ENCODE data around the gene MTA2. TPM values are rescaled to one million over a fixed set of nuclear protein-coding genes. Genes with fewer than 3 reads are reported as not detected.
A peak's percentile ranks its signal among the peaks of the same experiment; 100 is the strongest.
"Not testable (repeated sequence)": the region's sequence is repeated elsewhere in the genome, so short reads cannot be mapped to it uniquely, and the experiment has no call there.

The MTA2 gene
- total RNA-seq, 1 donor from 2014 or later = 79.2 TPM

- Histone ChIP-seq H3K4me3 (peak overlapping the region; percentile 66 to 78), H3K27me3 (no peaks in the 10 kb centered on the region), H3K9me3 (no peaks in the 10 kb centered on the region), H3K4me1 (peaks cover 10 to 15% of the 10 kb centered on the region in 2 donors), H3K27ac (peak overlapping the region; percentile 89), H3K36me3 (peaks cover 28 to 56% of the 10 kb centered on the region in 2 donors)
- TF ChIP-seq, protein P1, sequence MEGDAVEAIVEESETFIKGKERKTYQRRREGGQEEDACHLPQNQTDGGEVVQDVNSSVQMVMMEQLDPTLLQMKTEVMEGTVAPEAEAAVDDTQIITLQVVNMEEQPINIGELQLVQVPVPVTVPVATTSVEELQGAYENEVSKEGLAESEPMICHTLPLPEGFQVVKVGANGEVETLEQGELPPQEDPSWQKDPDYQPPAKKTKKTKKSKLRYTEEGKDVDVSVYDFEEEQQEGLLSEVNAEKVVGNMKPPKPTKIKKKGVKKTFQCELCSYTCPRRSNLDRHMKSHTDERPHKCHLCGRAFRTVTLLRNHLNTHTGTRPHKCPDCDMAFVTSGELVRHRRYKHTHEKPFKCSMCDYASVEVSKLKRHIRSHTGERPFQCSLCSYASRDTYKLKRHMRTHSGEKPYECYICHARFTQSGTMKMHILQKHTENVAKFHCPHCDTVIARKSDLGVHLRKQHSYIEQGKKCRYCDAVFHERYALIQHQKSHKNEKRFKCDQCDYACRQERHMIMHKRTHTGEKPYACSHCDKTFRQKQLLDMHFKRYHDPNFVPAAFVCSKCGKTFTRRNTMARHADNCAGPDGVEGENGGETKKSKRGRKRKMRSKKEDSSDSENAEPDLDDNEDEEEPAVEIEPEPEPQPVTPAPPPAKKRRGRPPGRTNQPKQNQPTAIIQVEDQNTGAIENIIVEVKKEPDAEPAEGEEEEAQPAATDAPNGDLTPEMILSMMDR (IDR thresholded peaks at IDR 0.05) = no peak
- no peak for DNase-seq (ENCODE audit: low spot score in 2 of 2)
- intact Hi-C loops (cut with DNase I) = no loop called here
Measured at GRCh38 chr11:62575156-62575555, 26.5 kb downstream of the MTA2 start.

DNA sequence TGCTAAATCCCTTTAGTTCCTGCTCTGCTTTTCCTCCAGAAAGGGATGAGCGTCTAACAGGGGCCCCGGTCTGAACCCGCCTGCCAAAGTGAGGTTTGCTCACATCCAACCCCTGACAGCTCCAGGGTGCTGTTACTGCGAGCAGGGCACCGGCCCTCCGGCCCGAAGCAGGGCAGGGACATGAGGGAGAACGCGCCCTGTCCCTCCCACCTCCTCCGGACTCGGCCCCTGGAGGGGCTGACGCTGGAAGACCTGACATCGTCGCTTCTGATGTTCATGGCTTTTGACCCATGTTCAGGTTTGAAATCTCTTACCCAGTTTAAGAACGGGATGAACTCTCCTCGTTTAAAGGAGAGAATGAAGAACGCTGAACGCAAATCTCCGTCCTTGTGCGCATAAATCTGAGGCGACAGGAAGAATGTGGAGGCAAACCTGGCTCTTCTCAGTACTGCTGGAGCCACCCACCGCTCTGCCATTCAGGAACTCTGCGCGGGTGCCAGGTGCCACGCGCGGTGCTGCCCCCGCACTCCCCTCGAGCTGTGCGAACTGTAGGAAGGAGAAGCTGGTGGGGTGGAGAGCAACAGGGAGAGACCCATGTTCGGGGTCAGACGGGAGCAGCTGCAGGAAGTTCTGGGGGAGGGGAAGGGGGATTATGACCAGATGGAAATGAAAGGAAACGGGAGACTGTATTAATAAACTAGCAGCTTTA, 27.1 kb downstream of the MTA2 start:
- H3K9me3 ChIP-seq = no peaks in the 10 kb centered on the region
- H3K27me3 ChIP-seq = no peaks in the 10 kb centered on the region
- H3K27ac ChIP-seq = peak overlapping the region; percentile 89
- H3K4me1 ChIP-seq = peaks cover 10 to 15% of the 10 kb centered on the region in 2 donors
- intact Hi-C loops (cut with DNase I) = loop anchor here (1.0 kb wide), 1 partner anchor 17 kb away; the partner anchor contains the start of gene TUT1
- TF ChIP-seq, protein P1 (IDR thresholded peaks at IDR 0.05) = no peak
- H3K36me3 ChIP-seq = peaks cover 29 to 56% of the 10 kb centered on the region in 2 donors
- DNase-seq (ENCODE audit: low spot score in 2 of 2) = no peak
- H3K4me3 ChIP-seq = peak overlapping the region; percentile 66 to 78

DNA sequence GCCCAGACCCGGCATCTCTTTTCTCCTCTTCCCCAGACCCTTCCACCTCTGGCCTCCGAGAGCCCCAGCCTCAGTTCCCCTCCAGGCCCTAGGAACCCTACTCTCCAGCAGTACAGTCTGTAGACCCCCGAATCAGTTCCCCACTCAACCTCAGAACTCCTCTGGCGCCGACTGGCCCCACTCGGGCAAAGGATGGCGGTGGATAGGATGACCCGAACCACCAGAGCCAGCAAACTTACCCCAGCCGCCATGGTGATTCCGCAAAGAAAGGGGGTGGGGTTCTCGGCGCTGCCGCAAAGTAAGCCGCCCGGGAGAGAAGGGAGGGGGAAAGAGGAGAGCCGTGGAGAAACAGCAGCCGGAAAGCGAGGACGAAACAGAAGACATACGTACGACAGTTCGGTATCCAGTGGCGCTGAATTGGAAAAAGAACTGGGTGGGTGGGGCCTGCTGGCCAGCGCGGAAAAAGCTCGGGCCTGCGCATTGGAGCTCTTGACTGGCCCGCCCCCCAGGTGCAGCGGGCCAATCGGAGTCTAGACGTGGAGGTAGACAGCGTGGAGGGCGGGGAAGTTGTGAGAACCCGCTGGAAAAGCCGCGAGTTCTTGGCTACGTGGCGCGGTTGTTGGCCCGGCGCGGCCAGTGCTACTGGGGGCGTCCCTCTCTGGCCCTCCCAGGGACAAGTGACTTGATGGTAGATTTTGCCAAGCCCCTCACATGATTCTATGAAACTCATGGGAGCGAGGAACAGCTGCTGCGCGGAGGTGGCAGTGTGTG, 27.9 kb downstream of the MTA2 start, which contains the start of gene EEF1G:
EEF1G (minus strand) TSS at position 300 of the 771 bp plus-strand sequence; CDS start at position 251, 49 bp downstream.
- Histone ChIP-seq H3K4me3 (peak within 1 kb of the TSS; percentile 78 to 89), H3K4me1 (peaks cover 10 to 15% of the 10 kb centered on the region in 2 donors), H3K9me3 (no peaks in the 10 kb centered on the region), H3K27me3 (no peaks in the 10 kb centered on the region), H3K36me3 (peaks cover 36 to 59% of the 10 kb centered on the region in 2 donors), H3K27ac (peak within 1 kb of the TSS; percentile 89)
- TF ChIP-seq, protein P1 (IDR thresholded peaks at IDR 0.05) = no peak
- intact Hi-C loops (cut with DNase I) = loop anchor here (1.0 kb wide), 1 partner anchor 18 kb away; the partner anchor contains the start of gene TUT1
- peak; percentile 98 to 100 for DNase-seq (ENCODE audit: low spot score in 2 of 2)

GRCh38 chr11:62573006-62573591, 28.6 kb downstream of the MTA2 start:
- TF ChIP-seq, protein P1 (IDR thresholded peaks at IDR 0.05) = no peak
- peak overlapping the region; percentile 58 to 79 for H3K27ac ChIP-seq
- peaks cover 42 to 59% of the 10 kb centered on the region in 2 donors for H3K36me3 ChIP-seq
- no peak for DNase-seq (ENCODE audit: low spot score in 2 of 2)
- H3K9me3 ChIP-seq = no peaks in the 10 kb centered on the region
- no peaks in the 10 kb centered on the region for H3K27me3 ChIP-seq
- intact Hi-C loops (cut with DNase I) = no loop called here
- peak overlapping the region; percentile 75 to 89 for H3K4me3 ChIP-seq
- H3K4me1 ChIP-seq = peaks cover 10 to 15% of the 10 kb centered on the region in 2 donors

DNA sequence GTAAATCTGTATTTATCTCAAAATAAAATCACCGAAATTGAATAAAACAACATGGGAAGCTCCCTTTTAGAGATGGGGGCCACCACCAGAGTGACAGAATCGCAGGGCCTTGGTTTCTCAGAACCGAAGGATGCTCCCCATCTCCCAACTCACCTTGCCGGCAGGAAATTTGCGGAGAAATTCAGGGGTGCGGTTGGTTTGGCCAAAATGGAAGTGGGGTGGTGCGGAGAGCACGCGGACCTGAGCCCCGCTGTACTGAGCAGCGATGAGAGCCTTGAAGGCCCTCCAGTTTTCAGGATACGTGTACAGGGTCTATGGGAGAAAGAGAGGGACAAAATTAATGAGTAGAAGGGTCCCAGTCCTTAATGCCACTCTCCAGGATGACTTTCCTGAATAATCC, 29.2 kb downstream of the MTA2 start:
- no peaks in the 10 kb centered on the region for H3K9me3 ChIP-seq
- TF ChIP-seq, protein P1 (IDR thresholded peaks at IDR 0.05) = no peak
- H3K4me3 ChIP-seq = peak overlapping the region; percentile 75 to 89
- peaks cover 10 to 15% of the 10 kb centered on the region in 2 donors for H3K4me1 ChIP-seq
- H3K27ac ChIP-seq = peak overlapping the region; percentile 58 to 79
- intact Hi-C loops (cut with DNase I) = no loop called here
- DNase-seq (ENCODE audit: low spot score in 2 of 2) = no peak
- no peaks in the 10 kb centered on the region for H3K27me3 ChIP-seq
- peaks cover 48 to 62% of the 10 kb centered on the region in 2 donors for H3K36me3 ChIP-seq

- H3K27ac ChIP-seq; intact Hi-C loops (cut with DNase I); H3K27me3 ChIP-seq; H3K9me3 ChIP-seq; H3K4me3 ChIP-seq; DNase-seq (ENCODE audit: low spot score in 2 of 2): not testable (repeated sequence)
- H3K4me1 ChIP-seq = peaks cover 10 to 15% of the 10 kb centered on the region in 2 donors
- peaks cover 53 to 66% of the 10 kb centered on the region in 2 donors for H3K36me3 ChIP-seq
Measured at GRCh38 chr11:62571493-62571892, 30.2 kb downstream of the MTA2 start.

- Histone ChIP-seq H3K36me3 (peaks cover 59 to 66% of the 10 kb centered on the region in 2 donors), H3K4me1 (peaks cover 10 to 15% of the 10 kb centered on the region in 2 donors)
- H3K27me3 ChIP-seq; DNase-seq (ENCODE audit: low spot score in 2 of 2); intact Hi-C loops (cut with DNase I); H3K4me3 ChIP-seq; H3K9me3 ChIP-seq; H3K27ac ChIP-seq: not testable (repeated sequence)
Measured at GRCh38 chr11:62570903-62571302, 30.8 kb downstream of the MTA2 start.
